ENCODE measurements around the gene SMTN. TPM values are rescaled to one million over a fixed set of nuclear protein-coding genes. Genes with fewer than 3 reads are reported as not detected.

The SMTN gene
- total and polyA plus RNA-seq, 9 of the 15 experiments (the other 6 are each of a cell fraction or from before 2014, with no cell fraction given) = 2.5 to 41.1 (median 16.1) TPM

DNA sequence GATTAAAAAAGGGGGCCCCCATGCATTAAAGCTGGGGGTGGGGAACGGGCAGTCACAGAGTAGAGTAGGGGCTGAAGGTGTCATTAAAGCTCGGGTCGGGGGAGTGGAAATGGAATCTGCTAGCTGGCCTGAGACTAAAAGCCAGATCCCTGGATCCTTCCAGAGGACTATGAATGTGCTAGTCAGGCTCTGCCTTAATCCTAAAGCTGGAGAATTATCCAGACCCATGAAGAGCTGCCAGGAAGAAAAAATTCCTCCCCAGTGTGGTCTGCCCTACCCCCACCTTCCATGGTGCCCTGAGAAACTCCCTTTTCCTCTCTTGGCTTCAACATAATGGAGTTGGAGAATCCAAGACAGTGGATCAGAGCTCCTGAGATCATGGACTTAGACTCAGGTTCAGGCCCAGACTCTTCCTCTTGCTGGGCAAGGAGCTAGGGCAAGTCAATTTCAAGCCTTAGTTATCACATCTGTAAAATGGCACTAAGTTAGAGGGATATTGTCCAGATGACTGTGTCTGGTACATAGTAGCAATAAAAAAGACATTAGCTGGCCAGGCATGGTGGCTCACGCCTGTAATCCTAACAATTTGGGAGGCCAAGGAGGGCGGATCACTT lies 24.0 kb upstream of the SMTN start:
- no TSS peak for BruUV-seq (replicated peaks)
- Histone ChIP-seq H3K27me3 (ENCODE audit: control insufficient read depth in 2 of 2, insufficient read depth in 2 of 2, low read length in 2 of 2) (no peaks in the 10 kb centered on the region), H2AFZ (ENCODE audit: low read depth, low read length) (no peak overlapping the region), H3K4me2 (ENCODE audit: insufficient read depth, low read length) (no peak overlapping the region), H3K27ac (ENCODE audit: extremely low read depth, low read depth, low read length) (no peak overlapping the region), H3K4me1 (replicated peaks in 1 of 2; ENCODE audit: control insufficient read depth in 2 of 2, insufficient read depth in 2 of 2, low read length in 2 of 2) (peaks cover 10 to 11% of the 10 kb centered on the region in 2 experiments; a peak in 3 of 5 replicates), H3K36me3 (ENCODE audit: control insufficient read depth, insufficient read depth, low read length) (no peaks in the 10 kb centered on the region), H3K4me3 (no peak overlapping the region), H3K79me2 (ENCODE audit: control insufficient read depth, insufficient read depth, low read length) (no peaks in the 10 kb centered on the region), H3K9me3 (replicated peaks; ENCODE audit: control insufficient read depth, insufficient read depth, low read depth, low read length) (no peaks in the 10 kb centered on the region), H3K9ac (ENCODE audit: insufficient read depth in 1 of 2, low read depth in 2 of 2, low read length in 2 of 2) (no peak overlapping the region), H4K20me1 (replicated peaks; ENCODE audit: control insufficient read depth, insufficient read depth, low read length) (no peaks in the 10 kb centered on the region), H3K9me1 (ENCODE audit: control insufficient read depth, insufficient read depth, low read length) (no peaks in the 10 kb centered on the region)
- TF ChIP-seq MAFG (tag; conservative IDR thresholded peaks at IDR 0.05) = no peak
- no peak for TF ChIP-seq ZBTB26 (CRISPR knock-in tag; IDR thresholded peaks at IDR 0.05)
- no peak for TF ChIP-seq SMARCC2 (IDR thresholded peaks at IDR 0.05; ENCODE audit: low read depth)
- TF ChIP-seq ZNF282 (CRISPR knock-in tag; IDR thresholded peaks at IDR 0.05) = no peak
- no peak for TF ChIP-seq FOXK2 (conservative IDR thresholded peaks at IDR 0.05 in 1 of 2, IDR thresholded peaks at IDR 0.05 in 1 of 2; ENCODE audit: low read depth in 2 of 2)
- no peak for TF ChIP-seq GABPB2 (CRISPR knock-in tag; conservative IDR thresholded peaks at IDR 0.05)
- no peak for TF ChIP-seq NFE2L1 (tag; IDR thresholded peaks at IDR 0.05; ENCODE audit: borderline replicate concordance, low read depth)
- TF ChIP-seq, protein P1, sequence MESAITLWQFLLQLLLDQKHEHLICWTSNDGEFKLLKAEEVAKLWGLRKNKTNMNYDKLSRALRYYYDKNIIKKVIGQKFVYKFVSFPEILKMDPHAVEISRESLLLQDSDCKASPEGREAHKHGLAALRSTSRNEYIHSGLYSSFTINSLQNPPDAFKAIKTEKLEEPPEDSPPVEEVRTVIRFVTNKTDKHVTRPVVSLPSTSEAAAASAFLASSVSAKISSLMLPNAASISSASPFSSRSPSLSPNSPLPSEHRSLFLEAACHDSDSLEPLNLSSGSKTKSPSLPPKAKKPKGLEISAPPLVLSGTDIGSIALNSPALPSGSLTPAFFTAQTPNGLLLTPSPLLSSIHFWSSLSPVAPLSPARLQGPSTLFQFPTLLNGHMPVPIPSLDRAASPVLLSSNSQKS (CRISPR knock-in tag; IDR thresholded peaks at IDR 0.05) = no peak
- TF ChIP-seq RBBP5 (IDR thresholded peaks at IDR 0.05; ENCODE audit: borderline replicate concordance, insufficient read depth, low read length, poor library complexity, severe bottlenecking) = no peak
- TF ChIP-seq, protein P2, sequence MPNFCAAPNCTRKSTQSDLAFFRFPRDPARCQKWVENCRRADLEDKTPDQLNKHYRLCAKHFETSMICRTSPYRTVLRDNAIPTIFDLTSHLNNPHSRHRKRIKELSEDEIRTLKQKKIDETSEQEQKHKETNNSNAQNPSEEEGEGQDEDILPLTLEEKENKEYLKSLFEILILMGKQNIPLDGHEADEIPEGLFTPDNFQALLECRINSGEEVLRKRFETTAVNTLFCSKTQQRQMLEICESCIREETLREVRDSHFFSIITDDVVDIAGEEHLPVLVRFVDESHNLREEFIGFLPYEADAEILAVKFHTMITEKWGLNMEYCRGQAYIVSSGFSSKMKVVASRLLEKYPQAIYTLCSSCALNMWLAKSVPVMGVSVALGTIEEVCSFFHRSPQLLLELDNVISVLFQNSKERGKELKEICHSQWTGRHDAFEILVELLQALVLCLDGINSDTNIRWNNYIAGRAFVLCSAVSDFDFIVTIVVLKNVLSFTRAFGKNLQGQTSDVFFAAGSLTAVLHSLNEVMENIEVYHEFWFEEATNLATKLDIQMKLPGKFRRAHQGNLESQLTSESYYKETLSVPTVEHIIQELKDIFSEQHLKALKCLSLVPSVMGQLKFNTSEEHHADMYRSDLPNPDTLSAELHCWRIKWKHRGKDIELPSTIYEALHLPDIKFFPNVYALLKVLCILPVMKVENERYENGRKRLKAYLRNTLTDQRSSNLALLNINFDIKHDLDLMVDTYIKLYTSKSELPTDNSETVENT (CRISPR knock-in tag; IDR thresholded peaks at IDR 0.05) = no peak
- in situ Hi-C loops (cut with MboI) (no loop called here), intact Hi-C loops (cut with micrococcal nuclease) (no loop called here)
- 69% methylated on average over 5 of the region's 5 CpGs for WGBS (ENCODE audit: insufficient coverage, low coverage, missing lambda C conversion rate)
- ChIA-PET POLR2A (interaction anchor here (0.5 kb wide), 1 partner anchor 327 kb away, joined by 3 read pairs; no protein-coding TSS in a partner anchor), CTCF (ENCODE audit: low intra/inter-chr PET ratio) (no interaction called here)
- FAIRE-seq = no peak
- no peak for DNase-seq (ENCODE audit: extremely low read depth in 1 of 4, low spot score in 3 of 4)
- no peak for ATAC-seq

All from K562 (cell line).